GM19193 (cell line): Measurements from ENCODE around the gene HES7.

Experiments used
- POLR2A ChIP-seq: IDR thresholded peaks from 4 replicates; pipeline ENCODE4 v1.6.1; 2011; ENCODE audit not compliant: insufficient read depth, insufficient read length; ENCODE audit errors: extremely low read depth

HES7 gene

DNA sequence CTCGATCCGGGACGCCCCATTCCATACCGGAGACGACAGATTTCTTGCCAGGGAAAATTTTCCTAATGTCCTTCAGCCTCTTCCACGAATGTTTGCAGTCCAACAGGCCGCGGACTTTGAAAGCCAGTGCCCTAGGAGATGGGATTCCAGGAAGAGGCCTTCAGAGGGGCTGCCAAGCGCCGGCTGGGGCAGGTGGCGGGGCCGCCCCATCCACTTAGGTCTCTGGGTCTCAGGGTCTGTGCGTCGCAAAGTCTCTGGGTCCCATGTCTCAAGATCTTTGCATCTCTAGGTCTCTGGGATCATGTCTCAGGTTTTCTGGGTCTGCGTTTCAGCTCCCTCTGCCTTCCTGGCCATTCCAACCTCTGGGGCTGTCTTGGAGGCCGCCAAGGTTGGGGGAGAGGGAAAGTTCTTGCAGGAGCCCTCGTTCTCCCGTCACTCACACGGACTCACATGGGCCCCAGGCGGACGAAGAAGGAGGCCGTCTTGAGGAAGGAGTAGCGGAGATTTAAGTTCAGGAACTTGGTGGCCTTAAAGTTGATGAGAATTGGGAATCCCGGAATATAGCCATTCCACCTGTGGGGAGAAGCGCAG lies 43.6 kb downstream of the HES7 start:
- no peak for TF ChIP-seq POLR2A

GRCh38 chr17:8079291-8080207 lies 44.4 kb downstream of the HES7 start:
- TF ChIP-seq POLR2A: no peak

GRCh38 chr17:8076502-8077266 lies 47.2 kb downstream of the HES7 start:
- TF ChIP-seq POLR2A: no peak

- TF ChIP-seq POLR2A: no peak
Observed at GRCh38 chr17:8075574-8076342, 48.1 kb downstream of the HES7 start.

DNA sequence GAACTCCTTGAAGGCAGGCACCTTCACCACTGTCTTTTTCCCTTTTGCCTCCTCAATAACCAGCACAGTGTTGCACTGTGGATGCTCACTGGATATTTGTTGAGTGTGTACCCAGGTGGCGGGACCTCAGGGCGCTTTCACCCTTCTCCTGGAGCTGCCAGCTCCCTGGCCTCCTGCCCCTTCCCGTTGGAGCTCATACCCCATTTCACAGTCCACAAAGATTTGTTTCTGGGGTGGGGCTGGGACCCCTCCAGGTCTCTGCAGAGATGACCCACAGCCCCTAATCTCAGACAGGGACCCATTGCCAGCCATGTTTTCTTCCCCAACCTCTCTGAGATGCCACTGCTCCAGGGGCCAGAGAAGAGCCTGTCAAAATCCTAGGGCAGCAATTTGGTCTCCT lies 48.8 kb downstream of the HES7 start:
- TF ChIP-seq POLR2A: no peak

- TF ChIP-seq POLR2A: no peak
Observed at GRCh38 chr17:8074554-8074953, 49.4 kb downstream of the HES7 start.

DNA sequence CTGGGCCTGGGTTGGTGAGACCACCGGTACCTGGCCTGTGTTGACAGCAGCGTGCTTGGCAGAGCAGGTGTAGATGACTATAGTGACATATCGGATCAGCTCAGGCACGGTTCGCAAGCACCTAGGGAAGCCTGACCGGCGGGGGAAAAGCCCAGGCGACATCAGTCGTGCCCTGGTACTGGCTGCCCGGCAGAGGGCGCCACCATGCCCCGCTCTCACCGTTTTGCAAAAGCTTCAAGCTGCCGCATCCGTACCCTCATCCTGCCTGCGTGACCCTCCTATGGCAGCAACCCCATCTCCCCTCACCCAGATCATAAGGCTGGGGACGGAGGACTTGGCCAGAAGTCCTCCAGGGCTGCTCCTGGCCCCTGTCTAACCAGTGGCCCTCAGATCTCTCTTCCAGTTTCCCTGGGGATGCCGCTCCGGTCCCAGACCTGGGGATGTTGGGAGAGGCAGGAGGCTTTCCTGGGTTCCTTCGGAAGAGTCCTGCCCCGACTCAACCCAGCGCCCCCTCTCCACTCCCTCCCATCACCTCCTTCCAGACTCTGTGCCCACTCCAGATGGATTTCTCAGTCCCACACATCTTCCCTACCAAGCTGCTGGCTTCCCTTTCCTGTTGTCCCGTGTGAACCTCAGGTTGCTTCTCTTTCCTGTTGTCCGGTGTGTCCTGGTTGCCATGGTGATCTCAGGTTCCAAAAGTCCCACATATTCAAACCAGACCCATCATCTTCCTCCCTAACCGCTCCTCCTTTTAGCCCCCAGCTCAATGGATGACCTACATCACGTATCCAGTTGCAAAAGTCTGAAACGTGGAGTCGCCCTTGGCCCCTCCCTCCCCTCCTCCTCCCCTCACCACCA lies 50.0 kb downstream of the HES7 start:
- TF ChIP-seq POLR2A: no peak

GRCh38 chr17:8072729-8073461 lies 51.0 kb downstream of the HES7 start:
- no peak for TF ChIP-seq POLR2A

- no peak for TF ChIP-seq POLR2A
Observed at GRCh38 chr17:8072341-8072728, 51.6 kb downstream of the HES7 start.

DNA sequence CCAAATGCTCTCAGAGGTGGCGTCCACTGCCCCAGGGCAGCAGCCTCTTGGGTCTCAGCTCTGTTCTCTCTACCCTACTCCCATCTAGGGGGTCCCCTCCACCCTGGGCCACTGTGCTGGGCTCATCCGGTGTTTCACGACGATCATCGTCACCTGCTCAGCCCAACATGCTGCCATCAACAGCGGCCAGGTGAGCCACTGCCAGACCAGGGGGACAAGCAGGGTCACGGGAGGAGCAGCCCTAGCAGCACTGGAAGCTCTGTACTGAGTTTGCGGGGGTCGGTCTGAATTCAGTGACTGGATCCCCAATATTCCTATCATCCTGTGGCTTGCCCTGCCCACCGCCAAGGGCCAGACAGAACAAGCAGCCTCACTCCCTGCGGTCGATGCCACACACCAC lies 52.4 kb downstream of the HES7 start:
- TF ChIP-seq POLR2A: no peak
